Measurements from ENCODE around the gene EXOSC7. TPM values are rescaled to one million over a fixed set of nuclear protein-coding genes. Genes with fewer than 3 reads are reported as not detected.

Gene EXOSC7
- total and polyA plus RNA-seq, 9 of the 15 experiments (the other 6 are each of a cell fraction or from before 2014, with no cell fraction given): 88.5 to 237 (median 112) TPM

- TF ChIP-seq FOSL1 (tag; conservative IDR thresholded peaks at IDR 0.05) (peak; percentile 34; the same call in 1 of the 2 replicates), MXI1 (IDR thresholded peaks at IDR 0.05; ENCODE audit: low read depth, low read length) (0 out of 2 replicates have a peak, but pooled peaks have one; percentile 30), HDAC1 (IDR thresholded peaks at IDR 0.05) (0 out of 4 replicates have a peak, but pooled peaks of 1 of the 2 experiments have one; percentile 16), ATF4 (CRISPR knock-in tag; IDR thresholded peaks at IDR 0.05) (0 out of 2 replicates have a peak, but pooled peaks have one; percentile 15), HMG20A (CRISPR knock-in tag; conservative IDR thresholded peaks at IDR 0.05) (no peak), ZFP36 (IDR thresholded peaks at IDR 0.05; ENCODE audit: low read depth, low read length, partially characterized antibody) (peak; percentile 56), NFIC (IDR thresholded peaks at IDR 0.05) (peak; percentile 38; the same call in 1 of the 2 replicates), NFE2 (IDR thresholded peaks at IDR 0.05; ENCODE audit: low read depth) (peak; percentile 61), POLR2B (IDR thresholded peaks at IDR 0.05; ENCODE audit: low read depth, partially characterized antibody) (no peak), RAD51 (IDR thresholded peaks at IDR 0.05; ENCODE audit: borderline replicate concordance, low read depth) (peak; percentile 16; the same call in 1 of the 2 replicates), CC2D1A (IDR thresholded peaks at IDR 0.05) (peak; percentile 94), MTA3 (IDR thresholded peaks at IDR 0.05; ENCODE audit: borderline replicate concordance) (0 out of 2 replicates have a peak, but pooled peaks have one; percentile 55), SOX6 (IDR thresholded peaks at IDR 0.05) (peak; percentile 60), MEF2A (IDR thresholded peaks at IDR 0.05; ENCODE audit: control insufficient read depth, low read depth, low read length) (no peak)
- TF ChIP-seq, protein P1, sequence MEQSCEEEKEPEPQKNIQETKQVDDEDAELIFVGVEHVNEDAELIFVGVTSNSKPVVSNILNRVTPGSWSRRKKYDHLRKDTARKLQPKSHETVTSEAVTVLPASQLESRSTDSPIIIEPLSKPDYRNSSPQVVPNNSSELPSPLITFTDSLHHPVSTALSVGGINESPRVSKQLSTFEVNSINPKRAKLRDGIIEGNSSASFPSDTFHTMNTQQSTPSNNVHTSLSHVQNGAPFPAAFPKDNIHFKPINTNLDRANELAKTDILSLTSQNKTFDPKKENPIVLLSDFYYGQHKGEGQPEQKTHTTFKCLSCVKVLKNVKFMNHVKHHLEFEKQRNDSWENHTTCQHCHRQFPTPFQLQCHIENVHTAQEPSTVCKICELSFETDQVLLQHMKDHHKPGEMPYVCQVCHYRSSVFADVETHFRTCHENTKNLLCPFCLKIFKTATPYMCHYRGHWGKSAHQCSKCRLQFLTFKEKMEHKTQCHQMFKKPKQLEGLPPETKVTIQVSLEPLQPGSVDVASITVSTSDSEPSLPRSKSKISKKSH (CRISPR knock-in tag; IDR thresholded peaks at IDR 0.05): no peak
- TF ChIP-seq, protein P2, sequence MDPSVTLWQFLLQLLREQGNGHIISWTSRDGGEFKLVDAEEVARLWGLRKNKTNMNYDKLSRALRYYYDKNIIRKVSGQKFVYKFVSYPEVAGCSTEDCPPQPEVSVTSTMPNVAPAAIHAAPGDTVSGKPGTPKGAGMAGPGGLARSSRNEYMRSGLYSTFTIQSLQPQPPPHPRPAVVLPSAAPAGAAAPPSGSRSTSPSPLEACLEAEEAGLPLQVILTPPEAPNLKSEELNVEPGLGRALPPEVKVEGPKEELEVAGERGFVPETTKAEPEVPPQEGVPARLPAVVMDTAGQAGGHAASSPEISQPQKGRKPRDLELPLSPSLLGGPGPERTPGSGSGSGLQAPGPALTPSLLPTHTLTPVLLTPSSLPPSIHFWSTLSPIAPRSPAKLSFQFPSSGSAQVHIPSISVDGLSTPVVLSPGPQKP (CRISPR knock-in tag; IDR thresholded peaks at IDR 0.05): no peak
- TF ChIP-seq, protein P3, sequence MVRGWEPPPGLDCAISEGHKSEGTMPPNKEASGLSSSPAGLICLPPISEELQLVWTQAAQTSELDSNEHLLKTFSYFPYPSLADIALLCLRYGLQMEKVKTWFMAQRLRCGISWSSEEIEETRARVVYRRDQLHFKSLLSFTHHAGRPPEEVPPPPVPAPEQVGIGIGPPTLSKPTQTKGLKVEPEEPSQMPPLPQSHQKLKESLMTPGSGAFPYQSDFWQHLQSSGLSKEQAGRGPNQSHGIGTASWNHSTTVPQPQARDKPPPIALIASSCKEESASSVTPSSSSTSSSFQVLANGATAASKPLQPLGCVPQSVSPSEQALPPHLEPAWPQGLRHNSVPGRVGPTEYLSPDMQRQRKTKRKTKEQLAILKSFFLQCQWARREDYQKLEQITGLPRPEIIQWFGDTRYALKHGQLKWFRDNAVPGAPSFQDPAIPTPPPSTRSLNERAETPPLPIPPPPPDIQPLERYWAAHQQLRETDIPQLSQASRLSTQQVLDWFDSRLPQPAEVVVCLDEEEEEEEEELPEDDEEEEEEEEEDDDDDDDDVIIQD (CRISPR knock-in tag; IDR thresholded peaks at IDR 0.05): no peak
- TF ChIP-seq, protein P4, sequence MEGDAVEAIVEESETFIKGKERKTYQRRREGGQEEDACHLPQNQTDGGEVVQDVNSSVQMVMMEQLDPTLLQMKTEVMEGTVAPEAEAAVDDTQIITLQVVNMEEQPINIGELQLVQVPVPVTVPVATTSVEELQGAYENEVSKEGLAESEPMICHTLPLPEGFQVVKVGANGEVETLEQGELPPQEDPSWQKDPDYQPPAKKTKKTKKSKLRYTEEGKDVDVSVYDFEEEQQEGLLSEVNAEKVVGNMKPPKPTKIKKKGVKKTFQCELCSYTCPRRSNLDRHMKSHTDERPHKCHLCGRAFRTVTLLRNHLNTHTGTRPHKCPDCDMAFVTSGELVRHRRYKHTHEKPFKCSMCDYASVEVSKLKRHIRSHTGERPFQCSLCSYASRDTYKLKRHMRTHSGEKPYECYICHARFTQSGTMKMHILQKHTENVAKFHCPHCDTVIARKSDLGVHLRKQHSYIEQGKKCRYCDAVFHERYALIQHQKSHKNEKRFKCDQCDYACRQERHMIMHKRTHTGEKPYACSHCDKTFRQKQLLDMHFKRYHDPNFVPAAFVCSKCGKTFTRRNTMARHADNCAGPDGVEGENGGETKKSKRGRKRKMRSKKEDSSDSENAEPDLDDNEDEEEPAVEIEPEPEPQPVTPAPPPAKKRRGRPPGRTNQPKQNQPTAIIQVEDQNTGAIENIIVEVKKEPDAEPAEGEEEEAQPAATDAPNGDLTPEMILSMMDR (IDR thresholded peaks at IDR 0.05 in 2 of 3, conservative IDR thresholded peaks at IDR 0.05 in 1 of 3; ENCODE audit: insufficient read depth in 2 of 3, low read depth in 1 of 3, low read length in 3 of 3): peak; percentile 99
- TF ChIP-seq, protein P5, sequence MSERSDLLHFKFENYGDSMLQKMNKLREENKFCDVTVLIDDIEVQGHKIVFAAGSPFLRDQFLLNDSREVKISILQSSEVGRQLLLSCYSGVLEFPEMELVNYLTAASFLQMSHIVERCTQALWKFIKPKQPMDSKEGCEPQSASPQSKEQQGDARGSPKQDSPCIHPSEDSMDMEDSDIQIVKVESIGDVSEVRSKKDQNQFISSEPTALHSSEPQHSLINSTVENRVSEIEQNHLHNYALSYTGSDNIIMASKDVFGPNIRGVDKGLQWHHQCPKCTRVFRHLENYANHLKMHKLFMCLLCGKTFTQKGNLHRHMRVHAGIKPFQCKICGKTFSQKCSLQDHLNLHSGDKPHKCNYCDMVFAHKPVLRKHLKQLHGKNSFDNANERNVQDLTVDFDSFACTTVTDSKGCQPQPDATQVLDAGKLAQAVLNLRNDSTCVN (CRISPR knock-in tag; IDR thresholded peaks at IDR 0.05): 0 out of 2 replicates have a peak, but pooled peaks have one; percentile 24
These were observed 61.8 kb downstream of the EXOSC7 start (continued) for GRCh38 chr3:45037720-45038455.

All from K562 (cell line).